GF-D8 (cell line): ENCODE measurements around the gene TTC24.

Experiments used
- DNase-seq: peaks from one replicate; lab custom pipeline; 2025; lab: John Stamatoyannopoulos, UW

TTC24 gene

GRCh38 chr1:156579472-156579871 lies at the start of gene TTC24:
Gene TTC24 (plus strand): TSS chr1:156579723. CDS start chr1:156581365, 1,642 bp downstream.
- no peak for DNase-seq

- no peak for DNase-seq
These were observed 49.5 kb upstream of the TTC24 start for GRCh38 chr1:156530006-156530405.

GRCh38 chr1:156532374-156532773 lies 47.1 kb upstream of the TTC24 start:
- DNase-seq, result no peak

- DNase-seq, result no peak
These were observed 45.8 kb upstream of the TTC24 start for GRCh38 chr1:156533568-156534220.

- DNase-seq, result no peak
These were observed 45.0 kb upstream of the TTC24 start for GRCh38 chr1:156534424-156535060.

- DNase-seq, result no peak
These were observed 42.5 kb upstream of the TTC24 start for GRCh38 chr1:156537027-156537426.

- DNase-seq, result no peak
These were observed 40.6 kb upstream of the TTC24 start for GRCh38 chr1:156538711-156539440.

- no peak for DNase-seq
These were observed 39.6 kb upstream of the TTC24 start for GRCh38 chr1:156539818-156540355.

- DNase-seq, result no peak
These were observed 38.6 kb upstream of the TTC24 start for GRCh38 chr1:156540955-156541354.

GRCh38 chr1:156543066-156543465 lies 36.5 kb upstream of the TTC24 start:
- DNase-seq, result no peak

GRCh38 chr1:156544592-156545102 lies 34.9 kb upstream of the TTC24 start:
- no peak for DNase-seq

- no peak for DNase-seq
These were observed 33.3 kb upstream of the TTC24 start for GRCh38 chr1:156546267-156546666.

- no peak for DNase-seq
These were observed 32.1 kb upstream of the TTC24 start for GRCh38 chr1:156547434-156547833.

GRCh38 chr1:156547982-156548381 lies 31.5 kb upstream of the TTC24 start:
- no peak for DNase-seq

- no peak for DNase-seq
These were observed 30.1 kb upstream of the TTC24 start for GRCh38 chr1:156549390-156549789.

- no peak for DNase-seq
These were observed 29.7 kb upstream of the TTC24 start for GRCh38 chr1:156549831-156550230.

- DNase-seq, result no peak
These were observed 29.2 kb upstream of the TTC24 start for GRCh38 chr1:156550346-156550745.

- no peak for DNase-seq
These were observed 28.4 kb upstream of the TTC24 start for GRCh38 chr1:156551066-156551643.

- DNase-seq, result no peak
These were observed 27.7 kb upstream of the TTC24 start for GRCh38 chr1:156551869-156552268.

GRCh38 chr1:156552518-156552917 lies 27.0 kb upstream of the TTC24 start:
- DNase-seq, result no peak

GRCh38 chr1:156552937-156553336 lies 26.6 kb upstream of the TTC24 start:
- peak; percentile 84 for DNase-seq

GRCh38 chr1:156553860-156554485 lies 25.6 kb upstream of the TTC24 start:
- no peak for DNase-seq
